ENCODE data around the gene KSR1.

- TF ChIP-seq POLR2A (IDR thresholded peaks at IDR 0.05; ENCODE audit: low read depth, low read length) (no peak), POLR2AphosphoS5 (IDR thresholded peaks at IDR 0.05; ENCODE audit: low read depth, low read length) (no peak), TAF1 (IDR thresholded peaks at IDR 0.05; ENCODE audit: borderline replicate concordance, low read depth, low read length) (no peak)
Measured at GRCh38 chr17:27670791-27671590, 214.7 kb downstream of the KSR1 start.
